ENCODE data around the gene POLDIP2. TPM values are rescaled to one million over a fixed set of nuclear protein-coding genes. Genes with fewer than 3 reads are reported as not detected.

The POLDIP2 gene
- total and polyA plus RNA-seq, 10 of the 15 experiments (the other 5 are each of a cell fraction or from before 2014, with no cell fraction given), result 22.8 to 196 (median 121) TPM

DNA sequence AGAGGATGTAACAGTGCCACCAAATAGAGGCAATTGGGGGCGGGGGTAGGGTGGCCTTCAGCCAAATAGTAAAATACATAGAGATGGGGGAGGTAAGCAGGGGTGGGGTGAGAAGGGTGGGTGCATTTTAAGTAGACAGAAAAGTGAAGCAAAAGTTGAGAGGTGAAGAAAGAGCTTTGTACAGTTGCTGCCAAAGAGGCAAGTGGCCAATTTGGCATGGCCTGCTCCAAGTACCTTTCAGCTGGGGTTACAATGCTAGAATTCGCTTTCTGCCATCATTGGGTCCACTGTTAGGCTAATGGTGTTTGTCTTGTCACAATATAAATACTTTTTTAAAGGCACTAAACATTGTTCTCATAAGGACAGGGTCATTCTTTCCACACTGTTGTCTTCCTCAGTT, 43.5 kb downstream of the POLDIP2 start:
- Histone ChIP-seq H3K36me3 (ENCODE audit: control insufficient read depth in 2 of 2, insufficient read depth in 2 of 2, low read length in 1 of 2) (no peaks in the 10 kb centered on the region; a peak in 1 of 4 replicates), H3K27me3 (replicated peaks in 1 of 2; ENCODE audit: control insufficient read depth in 2 of 2, insufficient read depth in 2 of 2, low read length in 1 of 2) (no peaks in the 10 kb centered on the region), H3K4me3 (no peak overlapping the region), H3K9ac (ENCODE audit: control insufficient read depth, insufficient read depth, low read length) (no peak overlapping the region), H3K79me2 (ENCODE audit: control insufficient read depth, insufficient read depth, low read length) (no peaks in the 10 kb centered on the region), H3K27ac (ENCODE audit: control insufficient read depth, insufficient read depth) (no peak overlapping the region), H3K4me2 (ENCODE audit: control insufficient read depth, insufficient read depth) (no peak overlapping the region), H3K9me3 (replicated peaks; ENCODE audit: control insufficient read depth, insufficient read depth, low read length) (no peaks in the 10 kb centered on the region), H4K20me1 (ENCODE audit: control insufficient read depth, insufficient read depth) (no peaks in the 10 kb centered on the region), H3K4me1 (ENCODE audit: control insufficient read depth, insufficient read depth, low read length) (no peaks in the 10 kb centered on the region; the same call in 1 of the 2 replicates), H2AFZ (ENCODE audit: control insufficient read depth, low read depth, low read length) (no peak overlapping the region)
- 48% methylated on average over 2 of the region's 2 CpGs for WGBS (ENCODE audit: insufficient coverage, insufficient replicate concordance, low lambda C conversion rate, missing lambda C conversion rate)
- SMC1A ChIA-PET (ENCODE audit: uncharacterized antibody, unreplicated experiment), result no interaction called here
- no TSS peak for BruUV-seq (replicated peaks)
- RAD21 ChIA-PET (ENCODE audit: unreplicated experiment), result no interaction called here
- in situ Hi-C loops (cut with MboI) (no loop called here), intact Hi-C loops (cut with micrococcal nuclease; ENCODE audit: unreplicated experiment) (loop anchor here (10.0 kb wide), 1 partner anchor 259 kb away; no protein-coding TSS in a partner anchor)
- CTCF ChIA-PET, result interaction anchor here (1.1 kb wide), 1 partner anchor 9 kb away, joined by 3 read pairs; no protein-coding TSS in a partner anchor
- ATAC-seq, result no peak
- no peak for DNase-seq (ENCODE audit: low read depth, low spot score)
- no peak for FAIRE-seq
- POLR2A ChIA-PET, result no interaction called here
- TF ChIP-seq, protein P1, sequence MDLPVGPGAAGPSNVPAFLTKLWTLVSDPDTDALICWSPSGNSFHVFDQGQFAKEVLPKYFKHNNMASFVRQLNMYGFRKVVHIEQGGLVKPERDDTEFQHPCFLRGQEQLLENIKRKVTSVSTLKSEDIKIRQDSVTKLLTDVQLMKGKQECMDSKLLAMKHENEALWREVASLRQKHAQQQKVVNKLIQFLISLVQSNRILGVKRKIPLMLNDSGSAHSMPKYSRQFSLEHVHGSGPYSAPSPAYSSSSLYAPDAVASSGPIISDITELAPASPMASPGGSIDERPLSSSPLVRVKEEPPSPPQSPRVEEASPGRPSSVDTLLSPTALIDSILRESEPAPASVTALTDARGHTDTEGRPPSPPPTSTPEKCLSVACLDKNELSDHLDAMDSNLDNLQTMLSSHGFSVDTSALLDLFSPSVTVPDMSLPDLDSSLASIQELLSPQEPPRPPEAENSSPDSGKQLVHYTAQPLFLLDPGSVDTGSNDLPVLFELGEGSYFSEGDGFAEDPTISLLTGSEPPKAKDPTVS (IDR thresholded peaks at IDR 0.05; ENCODE audit: low read depth, low read length), result no peak
- TF ChIP-seq SPI1 (IDR thresholded peaks at IDR 0.05; ENCODE audit: borderline replicate concordance, insufficient read depth, low read depth, low read length) (no peak), NRF1 (conservative IDR thresholded peaks at IDR 0.05; ENCODE audit: low read depth, low read length) (no peak), FOXM1 (IDR thresholded peaks at IDR 0.05; ENCODE audit: low read depth, low read length) (no peak), POLR2AphosphoS2 (IDR thresholded peaks at IDR 0.05; ENCODE audit: low read depth, low read length) (no peak), CHD4 (IDR thresholded peaks at IDR 0.05) (no peak), TBL1XR1 (IDR thresholded peaks at IDR 0.05; ENCODE audit: low read depth, low read length) (no peak), ZNF274 (IDR thresholded peaks at IDR 0.05; ENCODE audit: insufficient read depth, insufficient read length) (no peak), KDM1A (IDR thresholded peaks at IDR 0.05; ENCODE audit: borderline replicate concordance) (no peak), CBX3 (IDR thresholded peaks at IDR 0.05; ENCODE audit: borderline replicate concordance, low read depth) (no peak), MYC (IDR thresholded peaks at IDR 0.05; ENCODE audit: insufficient read depth, insufficient read length, insufficient replicate concordance, low read length, severe bottlenecking) (no peak), BRCA1 (IDR thresholded peaks at IDR 0.05; ENCODE audit: low read depth, low read length) (no peak), SRF (IDR thresholded peaks at IDR 0.05; ENCODE audit: low read depth in 2 of 2, low read length in 2 of 2) (no peak), SUPT20H (IDR thresholded peaks at IDR 0.05; ENCODE audit: borderline replicate concordance, control insufficient read depth, low read depth, low read length) (no peak), RELA (IDR thresholded peaks at IDR 0.05; ENCODE audit: borderline replicate concordance, partially characterized antibody) (no peak)
- TF ChIP-seq, protein P2, sequence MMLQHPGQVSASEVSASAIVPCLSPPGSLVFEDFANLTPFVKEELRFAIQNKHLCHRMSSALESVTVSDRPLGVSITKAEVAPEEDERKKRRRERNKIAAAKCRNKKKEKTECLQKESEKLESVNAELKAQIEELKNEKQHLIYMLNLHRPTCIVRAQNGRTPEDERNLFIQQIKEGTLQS (IDR thresholded peaks at IDR 0.05; ENCODE audit: borderline replicate concordance, extremely low read depth, low read depth, low read length), result no peak
- TF ChIP-seq, protein P3, sequence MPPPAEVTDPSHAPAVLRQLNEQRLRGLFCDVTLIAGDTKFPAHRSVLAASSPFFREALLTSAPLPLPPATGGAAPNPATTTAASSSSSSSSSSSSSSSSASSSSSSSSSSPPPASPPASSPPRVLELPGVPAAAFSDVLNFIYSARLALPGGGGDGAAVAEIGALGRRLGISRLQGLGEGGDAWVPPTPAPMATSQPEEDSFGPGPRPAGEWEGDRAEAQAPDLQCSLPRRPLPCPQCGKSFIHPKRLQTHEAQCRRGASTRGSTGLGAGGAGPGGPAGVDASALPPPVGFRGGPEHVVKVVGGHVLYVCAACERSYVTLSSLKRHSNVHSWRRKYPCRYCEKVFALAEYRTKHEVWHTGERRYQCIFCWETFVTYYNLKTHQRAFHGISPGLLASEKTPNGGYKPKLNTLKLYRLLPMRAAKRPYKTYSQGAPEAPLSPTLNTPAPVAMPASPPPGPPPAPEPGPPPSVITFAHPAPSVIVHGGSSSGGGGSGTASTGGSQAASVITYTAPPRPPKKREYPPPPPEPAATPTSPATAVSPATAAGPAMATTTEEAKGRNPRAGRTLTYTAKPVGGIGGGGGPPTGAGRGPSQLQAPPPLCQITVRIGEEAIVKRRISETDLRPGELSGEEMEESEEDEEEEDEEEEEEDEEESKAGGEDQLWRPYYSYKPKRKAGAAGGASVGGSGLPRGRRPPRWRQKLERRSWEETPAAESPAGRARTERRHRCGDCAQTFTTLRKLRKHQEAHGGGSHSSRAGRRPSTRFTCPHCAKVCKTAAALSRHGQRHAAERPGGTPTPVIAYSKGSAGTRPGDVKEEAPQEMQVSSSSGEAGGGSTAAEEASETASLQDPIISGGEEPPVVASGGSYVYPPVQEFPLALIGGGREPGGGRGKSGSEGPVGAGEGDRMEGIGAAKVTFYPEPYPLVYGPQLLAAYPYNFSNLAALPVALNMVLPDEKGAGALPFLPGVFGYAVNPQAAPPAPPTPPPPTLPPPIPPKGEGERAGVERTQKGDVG (CRISPR knock-in tag; IDR thresholded peaks at IDR 0.05), result no peak
- TF ChIP-seq, protein P4, sequence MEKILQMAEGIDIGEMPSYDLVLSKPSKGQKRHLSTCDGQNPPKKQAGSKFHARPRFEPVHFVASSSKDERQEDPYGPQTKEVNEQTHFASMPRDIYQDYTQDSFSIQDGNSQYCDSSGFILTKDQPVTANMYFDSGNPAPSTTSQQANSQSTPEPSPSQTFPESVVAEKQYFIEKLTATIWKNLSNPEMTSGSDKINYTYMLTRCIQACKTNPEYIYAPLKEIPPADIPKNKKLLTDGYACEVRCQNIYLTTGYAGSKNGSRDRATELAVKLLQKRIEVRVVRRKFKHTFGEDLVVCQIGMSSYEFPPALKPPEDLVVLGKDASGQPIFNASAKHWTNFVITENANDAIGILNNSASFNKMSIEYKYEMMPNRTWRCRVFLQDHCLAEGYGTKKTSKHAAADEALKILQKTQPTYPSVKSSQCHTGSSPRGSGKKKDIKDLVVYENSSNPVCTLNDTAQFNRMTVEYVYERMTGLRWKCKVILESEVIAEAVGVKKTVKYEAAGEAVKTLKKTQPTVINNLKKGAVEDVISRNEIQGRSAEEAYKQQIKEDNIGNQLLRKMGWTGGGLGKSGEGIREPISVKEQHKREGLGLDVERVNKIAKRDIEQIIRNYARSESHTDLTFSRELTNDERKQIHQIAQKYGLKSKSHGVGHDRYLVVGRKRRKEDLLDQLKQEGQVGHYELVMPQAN (conservative IDR thresholded peaks at IDR 0.05), result no peak

Measured in GM12878 (cell line).